Gastroesophageal sphincter (tissue), 4 donors: ENCODE measurements around the gene SYNGR1. TPM values are rescaled to one million over a fixed set of nuclear protein-coding genes. Genes with fewer than 3 reads are reported as not detected.
"Not testable (repeated sequence)": the region's sequence is repeated elsewhere in the genome, so short reads cannot be mapped to it uniquely, and the experiment has no call there.

ENCODE experiments used
- ATAC-seq: fragments of 150-250 bp; one replicate; pipeline ENCODE4 v1.9.1; 2016; ENCODE audit warnings: mild to moderate bottlenecking, moderate library complexity
- H3K27ac ChIP-seq, 4 donors: fragments of 200-600 bp; sonication (generic) in 3 of 4; 1 replicate in 3 of 4; 2 replicates in 1 of 4; pipeline ENCODE4 v1.5.1; 2016 to 2019
- H3K27me3 ChIP-seq: fragments of 200-600 bp; sonication (generic); one replicate; pipeline ENCODE4 v1.5.1; 2019
- H3K36me3 ChIP-seq, 2 donors: fragments of 200-600 bp; sonication (generic); one replicate each; pipeline ENCODE4 v1.5.1; 2019; ENCODE audit warnings: control low read depth in 1 of 2
- H3K4me1 ChIP-seq, 3 donors: fragments of 200-600 bp; sonication (generic); 1 replicate in 2 of 3; 2 replicates in 1 of 3; pipeline ENCODE4 v1.5.1; 2016 to 2019; ENCODE audit warnings: control low read depth in 2 of 3
- H3K4me3 ChIP-seq, 2 donors: fragments of 200-600 bp; sonication (generic); one replicate each; pipeline ENCODE4 v1.5.1; 2019; ENCODE audit warnings: mild to moderate bottlenecking in 1 of 2, moderate library complexity in 1 of 2
- H3K9me3 ChIP-seq, 3 donors: fragments of 200-600 bp; sonication (generic); one replicate each; pipeline ENCODE4 v1.5.1; 2017 to 2019; ENCODE audit warnings: control low read depth in 2 of 3
- EP300 ChIP-seq: sonication (generic); formaldehyde crosslinking; IDR thresholded peaks from one replicate; pipeline ENCODE4 v1.6.1; 2017; ENCODE audit warnings: antibody characterized with exemption, mild to moderate bottlenecking
- POLR2A ChIP-seq, 2 donors: fragments of 450-650 bp; IDR thresholded peaks; one replicate each; pipeline ENCODE4 v1.6.1; 2017; ENCODE audit warnings: antibody characterized with exemption in 2 of 2, mild to moderate bottlenecking in 2 of 2, moderate library complexity in 1 of 2
- POLR2AphosphoS5 ChIP-seq: sonication (generic); formaldehyde crosslinking; IDR thresholded peaks from one replicate; pipeline ENCODE4 v1.6.1; 2017; ENCODE audit warnings: antibody characterized with exemption
- WGBS, 2 donors: methylation state at CpG; one replicate each; pipeline ENCODE4 v1.1.5; 2018; ENCODE audit warnings: low coverage in 1 of 2; 5-methylcytosine and 5-hydroxymethylcytosine counted together
- total RNA-seq, 4 donors: library from RNA; depleted of rRNA; stranded (reverse); fragments of >200 nt; gene quantifications; one replicate each; pipeline ENCODE4 v1.1.0, GENCODE V29; 2016
- TF ChIP-seq, protein P1 (sequence below), 4 experiments: fragments of 200-600 bp in 2 of 4; fragments of 450-650 bp in 2 of 4; sonication (generic) in 1 of 4; IDR thresholded peaks; one replicate each; pipeline ENCODE4 v1.5.1; 2017 to 2019; ENCODE audit warnings: antibody characterized with exemption in 4 of 4, mild to moderate bottlenecking in 2 of 4, moderate library complexity in 2 of 4

SYNGR1 gene
- total RNA-seq, 4 donors from 2014 or later: 13.3 to 34.2 (median 20.1) TPM

DNA sequence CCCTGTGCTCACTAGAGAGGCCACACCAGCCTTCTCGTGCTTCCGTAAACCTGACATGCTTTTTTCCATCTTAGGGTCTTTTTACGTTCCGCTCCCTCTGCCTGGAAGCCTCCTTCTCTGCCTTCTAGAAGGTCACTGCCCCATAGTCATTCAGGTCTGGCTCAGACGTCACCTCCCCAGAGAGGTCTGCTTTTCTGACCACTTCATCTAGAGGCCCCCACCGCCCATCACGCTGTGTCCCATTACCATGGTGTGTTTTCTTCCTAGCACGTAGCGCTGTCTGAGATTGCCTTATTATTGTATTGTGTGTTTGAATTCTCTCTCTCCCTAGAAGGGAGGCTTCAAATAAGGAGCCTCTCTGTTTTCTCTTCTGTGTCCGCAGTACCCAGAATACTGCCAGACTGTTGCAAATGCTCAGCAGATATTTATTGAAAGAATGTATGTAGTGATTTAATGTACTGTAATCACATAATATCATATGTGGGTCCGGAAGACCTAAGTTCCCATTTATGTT, 59.8 kb downstream of the SYNGR1 start:
- H3K4me3 ChIP-seq: no peak overlapping the region
- TF ChIP-seq POLR2AphosphoS5 (no peak), EP300 (no peak), POLR2A (IDR thresholded peaks at IDR 0.05) (no peak)
- TF ChIP-seq, protein P1, sequence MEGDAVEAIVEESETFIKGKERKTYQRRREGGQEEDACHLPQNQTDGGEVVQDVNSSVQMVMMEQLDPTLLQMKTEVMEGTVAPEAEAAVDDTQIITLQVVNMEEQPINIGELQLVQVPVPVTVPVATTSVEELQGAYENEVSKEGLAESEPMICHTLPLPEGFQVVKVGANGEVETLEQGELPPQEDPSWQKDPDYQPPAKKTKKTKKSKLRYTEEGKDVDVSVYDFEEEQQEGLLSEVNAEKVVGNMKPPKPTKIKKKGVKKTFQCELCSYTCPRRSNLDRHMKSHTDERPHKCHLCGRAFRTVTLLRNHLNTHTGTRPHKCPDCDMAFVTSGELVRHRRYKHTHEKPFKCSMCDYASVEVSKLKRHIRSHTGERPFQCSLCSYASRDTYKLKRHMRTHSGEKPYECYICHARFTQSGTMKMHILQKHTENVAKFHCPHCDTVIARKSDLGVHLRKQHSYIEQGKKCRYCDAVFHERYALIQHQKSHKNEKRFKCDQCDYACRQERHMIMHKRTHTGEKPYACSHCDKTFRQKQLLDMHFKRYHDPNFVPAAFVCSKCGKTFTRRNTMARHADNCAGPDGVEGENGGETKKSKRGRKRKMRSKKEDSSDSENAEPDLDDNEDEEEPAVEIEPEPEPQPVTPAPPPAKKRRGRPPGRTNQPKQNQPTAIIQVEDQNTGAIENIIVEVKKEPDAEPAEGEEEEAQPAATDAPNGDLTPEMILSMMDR (IDR thresholded peaks at IDR 0.05): no peak
- H3K27ac ChIP-seq: no peak overlapping the region
- H3K36me3 ChIP-seq: no peaks in the 10 kb centered on the region
- peaks cover 2 to 54% (median 12%) of the 10 kb centered on the region in 3 donors for H3K4me1 ChIP-seq
- H3K27me3 ChIP-seq: no peaks in the 10 kb centered on the region
- H3K9me3 ChIP-seq: no peaks in the 10 kb centered on the region
- ATAC-seq: no peak
- WGBS, 2 donors: 84 to 85% methylated on average over 8 to 11 of the region's 11 CpGs

DNA sequence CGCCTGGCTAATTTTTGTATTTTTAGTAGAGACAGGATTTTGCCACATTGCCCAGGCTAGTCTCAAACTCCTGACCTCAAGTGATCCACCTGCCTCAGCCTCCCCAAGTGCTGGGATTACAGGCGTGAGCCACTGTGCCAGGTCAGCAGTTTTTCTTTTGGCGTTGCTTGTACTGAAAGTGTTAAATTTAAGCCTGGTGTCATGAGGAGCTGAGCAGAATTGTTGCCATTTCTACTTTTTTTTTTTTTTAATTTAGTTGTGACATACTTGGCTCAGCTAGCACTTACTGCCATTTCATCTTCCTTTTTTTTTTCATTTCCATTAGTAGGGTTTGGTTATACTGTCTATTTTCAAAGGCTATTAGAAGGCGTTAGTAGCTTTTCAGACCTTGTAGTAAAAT, 60.5 kb downstream of the SYNGR1 start:
- Histone ChIP-seq H3K27me3 (no peaks in the 10 kb centered on the region), H3K27ac (no peak overlapping the region), H3K4me3 (no peak overlapping the region), H3K4me1 (peaks cover 0 to 47% (median 8%) of the 10 kb centered on the region in 3 donors), H3K36me3 (peaks cover 0 to 6% of the 10 kb centered on the region in 2 donors), H3K9me3 (no peaks in the 10 kb centered on the region)
- ATAC-seq: no peak
- WGBS, 2 donors: 85 to 96% methylated on average over 3 to 4 of the region's 4 CpGs
- TF ChIP-seq EP300 (no peak), POLR2AphosphoS5 (no peak), POLR2A (IDR thresholded peaks at IDR 0.05) (no peak)
- TF ChIP-seq, protein P1 (IDR thresholded peaks at IDR 0.05): no peak

DNA sequence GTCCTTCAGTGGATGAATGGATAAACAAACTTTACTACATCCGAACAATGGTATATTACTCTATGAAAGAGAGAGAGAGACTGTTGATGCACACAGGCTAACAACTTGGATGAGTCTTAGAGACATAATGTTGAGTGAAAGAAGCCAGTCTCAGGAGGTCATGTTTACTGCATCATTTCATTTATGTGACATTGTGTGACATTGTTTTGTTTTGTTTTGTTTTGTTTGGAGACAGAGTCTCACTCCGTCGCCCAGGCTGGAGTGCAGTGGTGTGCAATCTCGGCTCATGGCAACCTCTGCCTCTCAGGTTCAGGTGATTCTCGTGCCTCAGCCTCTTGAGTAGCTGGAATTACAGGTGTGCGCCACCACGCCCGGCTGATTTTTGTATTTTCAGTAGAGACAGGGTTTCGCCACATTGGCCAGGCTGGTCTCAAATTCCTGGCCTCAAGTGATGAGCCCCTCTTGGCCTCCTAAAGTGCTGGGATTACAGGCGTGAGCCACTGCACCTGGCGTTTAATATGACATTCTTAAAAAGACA, 62.1 kb downstream of the SYNGR1 start:
- not testable (repeated sequence) for H3K27me3 ChIP-seq, H3K9me3 ChIP-seq, ATAC-seq, H3K27ac ChIP-seq, H3K4me3 ChIP-seq
- peaks cover 0 to 22% of the 10 kb centered on the region in 2 donors for H3K36me3 ChIP-seq
- H3K4me1 ChIP-seq: peaks cover 0 to 37% (median 0%) of the 10 kb centered on the region in 3 donors
- 68 to 90% methylated on average over 2 to 5 of the region's 11 CpGs for WGBS, 2 donors

DNA sequence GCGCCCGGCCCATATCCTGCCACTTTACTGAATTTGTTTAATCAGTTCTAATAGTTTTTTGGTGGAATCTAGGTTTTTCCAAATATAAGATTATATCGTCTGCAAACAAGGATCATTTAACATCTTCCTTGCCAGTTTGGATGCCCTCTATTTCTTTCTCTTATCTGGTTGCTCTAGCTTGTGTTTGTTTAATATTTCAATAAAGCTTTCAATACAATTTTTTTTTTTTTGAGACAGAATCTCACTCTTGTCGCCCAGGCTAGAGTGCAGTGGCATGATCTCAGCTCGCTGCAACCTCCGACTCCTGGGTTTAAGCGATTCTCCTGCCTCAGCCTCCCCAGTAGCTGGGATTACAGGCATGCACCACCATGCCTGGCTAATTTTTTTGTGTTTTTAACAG, 63.4 kb downstream of the SYNGR1 start:
- not testable (repeated sequence) for H3K4me3 ChIP-seq, H3K27me3 ChIP-seq, H3K9me3 ChIP-seq, H3K27ac ChIP-seq, ATAC-seq
- WGBS, 2 donors: 91 to 97% methylated on average over 3 to 7 of the region's 7 CpGs
- peaks cover 0 to 35% (median 0%) of the 10 kb centered on the region in 3 donors for H3K4me1 ChIP-seq
- H3K36me3 ChIP-seq: peaks cover 0 to 35% of the 10 kb centered on the region in 2 donors

DNA sequence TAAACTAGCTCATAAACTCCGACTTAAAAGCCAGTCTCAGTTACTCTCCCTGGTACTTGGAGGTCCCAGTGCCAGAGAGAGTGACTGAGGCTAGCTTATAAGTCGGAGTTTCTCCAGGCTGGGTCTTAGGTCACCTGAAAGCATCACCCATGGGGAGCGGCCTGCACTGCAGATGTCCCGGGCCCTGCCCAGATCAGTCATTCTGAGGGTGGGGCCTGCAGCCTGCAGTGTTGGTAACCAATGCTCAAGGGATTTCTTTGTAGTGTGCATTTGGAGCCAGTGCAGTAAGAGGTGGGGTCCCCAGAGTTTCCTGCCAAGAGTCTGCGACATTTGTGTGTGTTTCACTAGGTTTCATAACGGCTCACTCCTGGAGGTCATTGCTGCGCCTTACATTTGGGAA, 64.6 kb downstream of the SYNGR1 start:
- no peak for ATAC-seq
- TF ChIP-seq POLR2AphosphoS5: no peak
- TF ChIP-seq, protein P1 (IDR thresholded peaks at IDR 0.05): no peak
- TF ChIP-seq EP300: no peak
- TF ChIP-seq POLR2A (IDR thresholded peaks at IDR 0.05): no peak
- peaks cover 0 to 47% of the 10 kb centered on the region in 2 donors for H3K36me3 ChIP-seq

DNA sequence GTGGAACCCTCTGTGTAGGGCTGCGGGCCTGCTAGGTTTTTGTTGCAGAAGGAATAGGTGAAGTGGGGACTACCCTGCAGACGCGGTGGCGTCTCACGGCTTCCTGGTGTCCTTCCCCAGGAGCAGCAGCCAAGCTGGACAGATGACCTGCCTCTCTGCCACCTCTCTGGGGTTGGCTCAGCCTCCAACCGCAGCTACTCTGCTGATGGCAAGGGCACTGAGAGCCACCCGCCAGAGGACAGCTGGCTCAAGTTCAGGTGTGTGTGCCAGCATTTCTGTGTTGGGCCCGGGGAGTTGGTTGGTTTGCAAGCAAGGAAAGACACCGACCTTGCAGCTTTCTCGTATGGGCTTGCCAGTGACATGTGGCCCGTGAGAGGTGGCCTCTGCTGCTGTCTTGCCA, 65.1 kb downstream of the SYNGR1 start:
- Histone ChIP-seq H3K9me3 (no peaks in the 10 kb centered on the region), H3K27me3 (no peaks in the 10 kb centered on the region), H3K27ac (no peak overlapping the region), H3K4me1 (peaks cover 0 to 21% (median 0%) of the 10 kb centered on the region in 3 donors), H3K4me3 (no peak overlapping the region), H3K36me3 (peaks cover 0 to 52% of the 10 kb centered on the region in 2 donors)
- ATAC-seq: no peak
- TF ChIP-seq POLR2AphosphoS5 (no peak), POLR2A (IDR thresholded peaks at IDR 0.05) (no peak), EP300 (no peak)
- TF ChIP-seq, protein P1 (IDR thresholded peaks at IDR 0.05): no peak
- 78% methylated on average over 3 of the region's 11 CpGs; no CpG with 5 or more reads in 1 of the 2 donors for WGBS, 2 donors

More for the DNA sequence above, 64.6 kb downstream of the SYNGR1 start:
- H3K27ac ChIP-seq: no peak overlapping the region
- WGBS, 2 donors: 84 to 87% methylated on average over 4 of the region's 7 CpGs
- no peaks in the 10 kb centered on the region for H3K27me3 ChIP-seq
- H3K9me3 ChIP-seq: no peaks in the 10 kb centered on the region
- H3K4me1 ChIP-seq: peaks cover 0 to 25% (median 0%) of the 10 kb centered on the region in 3 donors
- H3K4me3 ChIP-seq: no peak overlapping the region
